GM12878 (cell line): ENCODE data around the gene FOXP3. TPM values are rescaled to one million over a fixed set of nuclear protein-coding genes. Genes with fewer than 3 reads are reported as not detected.

Experiments used
- ATAC-seq: fragments of 200-7000 bp; cut with Tn5 transposase; 3 replicates; pipeline ENCODE4 v1.9.1; 2020; ENCODE audit warnings: mild to moderate bottlenecking, moderate library complexity
- BruUV-seq: library from RNA; stranded (reverse); fragments of 400-500 nt; replicated peaks from 2 replicates; lab custom pipeline; 2021; lab: Mats Ljungman, UMichigan
- CTCF ChIA-PET: fragments of 300-600 bp; sonication (Branson Sonifier 250); formaldehyde crosslinking; extraction: SDS; loops from one replicate; lab custom pipeline; 2021; ENCODE audit warnings: inconsistent platforms; lab: Yijun Ruan, JAX
- POLR2A ChIA-PET: fragments of 350-600 bp; formaldehyde crosslinking; extraction: SDS; loops from one replicate; lab custom pipeline; 2021; ENCODE audit warnings: inconsistent platforms; lab: Charles Lee
- RAD21 ChIA-PET: fragments of 300-600 bp; sonication (Branson Sonifier 250); formaldehyde crosslinking; loops from one replicate; lab custom pipeline; 2023; ENCODE audit warnings: antibody characterized with exemption; ENCODE audit not compliant: unreplicated experiment; lab: Charles Lee
- SMC1A ChIA-PET: fragments of 300-600 bp; sonication (Branson Sonifier 250); formaldehyde crosslinking; loops from one replicate; lab custom pipeline; 2023; ENCODE audit not compliant: unreplicated experiment, uncharacterized antibody; lab: Charles Lee
- DNase-seq: peaks from one replicate; pipeline ENCODE4 v3.0.0-alpha.2; 2011; ENCODE audit warnings: low read depth, low spot score
- FAIRE-seq: peaks from 3 replicates; lab custom pipeline; 2011; peaks lifted over from hg19 to GRCh38; lab: Jason Lieb, UNC
- H2AFZ ChIP-seq: 2 replicates; pipeline ENCODE4 v1.6.0; 2011; ENCODE audit warnings: low read depth, low read length, control low read depth; ENCODE audit not compliant: control insufficient read depth
- H3K27ac ChIP-seq: 2 replicates; pipeline ENCODE4 v1.5.1; 2011; ENCODE audit warnings: control low read depth; ENCODE audit not compliant: control insufficient read depth, insufficient read depth
- H3K27me3 ChIP-seq, 2 experiments: replicated peaks in 1 of 2; 2 replicates each; pipeline versions ENCODE4 v1.6.0 to v1.6.1; 2011; ENCODE audit warnings: low read length in 1 of 2; ENCODE audit not compliant: control insufficient read depth in 2 of 2, insufficient read depth in 2 of 2
- H3K36me3 ChIP-seq, 2 experiments: 2 replicates each; pipeline ENCODE4 v1.5.1; 2011; ENCODE audit warnings: low read length in 1 of 2; ENCODE audit not compliant: control insufficient read depth in 2 of 2, insufficient read depth in 2 of 2
- H3K4me1 ChIP-seq: 2 replicates; pipeline ENCODE4 v1.6.1; 2011; ENCODE audit warnings: mild to moderate bottlenecking, low read length, moderate library complexity, mixed read lengths; ENCODE audit not compliant: control insufficient read depth, insufficient read depth
- H3K4me2 ChIP-seq: 2 replicates; pipeline ENCODE4 v1.6.0; 2011; ENCODE audit warnings: control low read depth; ENCODE audit not compliant: control insufficient read depth, insufficient read depth
- H3K4me3 ChIP-seq: fragments of 200-600 bp; sonication (generic); 2 replicates; pipeline ENCODE4 v1.5.1; 2016
- H3K79me2 ChIP-seq: 2 replicates; pipeline ENCODE4 v1.6.0; 2011; ENCODE audit warnings: low read length; ENCODE audit not compliant: control insufficient read depth, insufficient read depth
- H3K9ac ChIP-seq: 2 replicates; pipeline ENCODE4 v1.8.0; 2011; ENCODE audit warnings: low read length, control low read depth, mixed read lengths; ENCODE audit not compliant: control insufficient read depth, insufficient read depth
- H3K9me3 ChIP-seq: replicated peaks from 3 replicates; pipeline ENCODE4 v1.5.1; 2011; ENCODE audit warnings: mild to moderate bottlenecking, low read length; ENCODE audit not compliant: control insufficient read depth, insufficient read depth
- H4K20me1 ChIP-seq: 2 replicates; pipeline ENCODE4 v1.6.0; 2011; ENCODE audit not compliant: control insufficient read depth, insufficient read depth
- FOXM1 ChIP-seq: IDR thresholded peaks from 2 replicates; pipeline ENCODE4 v1.6.1; 2012; ENCODE audit warnings: low read depth, mild to moderate bottlenecking, inconsistent platforms, low read length, moderate library complexity
- GATAD2B ChIP-seq: fragments of 450-650 bp; conservative IDR thresholded peaks from 2 replicates; pipeline ENCODE4 v1.6.1; 2017; ENCODE audit warnings: low read depth, mild to moderate bottlenecking, moderate library complexity
- HDGF ChIP-seq: fragments of 450-650 bp; IDR thresholded peaks from 2 replicates; pipeline ENCODE4 v1.6.1; 2016; ENCODE audit warnings: antibody characterized with exemption
- MLLT1 ChIP-seq: fragments of 450-650 bp; IDR thresholded peaks from 2 replicates; pipeline ENCODE4 v1.6.1; 2016; ENCODE audit warnings: mild to moderate bottlenecking
- TARDBP ChIP-seq: IDR thresholded peaks from 2 replicates; pipeline ENCODE4 v1.6.1; 2016; ENCODE audit warnings: borderline replicate concordance
- ZNF207 ChIP-seq: fragments of 450-650 bp; IDR thresholded peaks from 2 replicates; pipeline ENCODE4 v1.6.1; 2014; ENCODE audit warnings: antibody characterized with exemption, mild to moderate bottlenecking, borderline replicate concordance
- ZNF592 ChIP-seq: fragments of 450-650 bp; IDR thresholded peaks from 2 replicates; pipeline ENCODE4 v1.6.1; 2017; ENCODE audit warnings: mild to moderate bottlenecking, moderate library complexity
- WGBS: methylation state at CpG from one replicate; pipeline ENCODE4 v1.1.6; 2016; ENCODE audit warnings: low lambda C conversion rate; ENCODE audit not compliant: insufficient replicate concordance, insufficient coverage; ENCODE audit errors: missing lambda C conversion rate; 5-methylcytosine and 5-hydroxymethylcytosine counted together
- in situ Hi-C: fragments of 300-500 bp; cut with MboI; formaldehyde crosslinking; loops from 9 replicates; pipeline ENCODE4 v1.14.3; 2018; ENCODE audit warnings: mixed read lengths
- intact Hi-C: fragments of 100-400 bp; cut with micrococcal nuclease; formaldehyde crosslinking; loops from one replicate; pipeline ENCODE4 v1.14.2; 2022; ENCODE audit not compliant: unreplicated experiment
- polyA plus RNA-seq, 11 experiments: library from polyadenylated mRNA; depleted of rRNA in 4 of 11; unstranded in 6 of 11; stranded (reverse) in 5 of 11; fragments of >200 nt; fragmentation: Nextera tagmentation in 4 of 11; fragmentation: Illumina TruSeq in 1 of 11; extraction: Ambion mirVana in 4 of 11; extraction: Trizol in 1 of 11; gene quantifications; 1 replicate in 1 of 11; 2 replicates in 10 of 11; pipeline versions ENCODE4 v1.2.1 to v1.2.3, GENCODE V29; 2011 to 2016; ENCODE audit warnings: inconsistent platforms in 2 of 11, missing spikeins in 2 of 11, low read depth in 1 of 11
- total RNA-seq, 4 experiments: library from RNA; depleted of rRNA in 3 of 4; stranded (reverse); fragments of >200 nt in 3 of 4; fragmentation: Illumina TruSeq in 1 of 4; extraction: Trizol in 1 of 4; gene quantifications; 2 replicates each; pipeline versions ENCODE4 v1.2.1 to v1.2.3, GENCODE V29; 2013 to 2021

FOXP3 gene
- total and polyA plus RNA-seq, 10 of the 15 experiments (the other 5 are each of a cell fraction or from before 2014, with no cell fraction given) = 0.02 to 0.21 (median 0.08) TPM; not detected in 3

GRCh38 chrX:49227726-49228125 lies 36.8 kb downstream of the FOXP3 start:
- Histone ChIP-seq H3K9me3 (no peaks in the 10 kb centered on the region; the same call in 2 of the 3 replicates), H3K4me1 (no peaks in the 10 kb centered on the region), H3K4me2 (no peak overlapping the region), H3K27me3 (no peaks in the 10 kb centered on the region), H3K36me3 (no peaks in the 10 kb centered on the region), H3K9ac (no peak overlapping the region), H3K4me3 (no peak overlapping the region), H4K20me1 (no peaks in the 10 kb centered on the region), H2AFZ (no peak overlapping the region), H3K27ac (no peak overlapping the region), H3K79me2 (no peaks in the 10 kb centered on the region)
- WGBS = 36% methylated on average over 2 of the region's 2 CpGs
- CTCF ChIA-PET = no interaction called here
- RAD21 ChIA-PET = no interaction called here
- no peak for DNase-seq
- SMC1A ChIA-PET = no interaction called here
- FAIRE-seq = no peak
- in situ Hi-C loops (no loop called here), intact Hi-C loops (no loop called here)
- POLR2A ChIA-PET = no interaction called here
- TF ChIP-seq TARDBP (no peak), GATAD2B (no peak), ZNF592 (no peak), HDGF (no peak), FOXM1 (no peak), MLLT1 (no peak), ZNF207 (no peak)
- no peak for ATAC-seq
- no TSS peak for BruUV-seq
